Measurements from ENCODE around the gene MRPL50. TPM values are rescaled to one million over a fixed set of nuclear protein-coding genes. Genes with fewer than 3 reads are reported as not detected.

MRPL50 gene
- total RNA-seq, 1 experiment from 2014 or later = 19.6 TPM

DNA sequence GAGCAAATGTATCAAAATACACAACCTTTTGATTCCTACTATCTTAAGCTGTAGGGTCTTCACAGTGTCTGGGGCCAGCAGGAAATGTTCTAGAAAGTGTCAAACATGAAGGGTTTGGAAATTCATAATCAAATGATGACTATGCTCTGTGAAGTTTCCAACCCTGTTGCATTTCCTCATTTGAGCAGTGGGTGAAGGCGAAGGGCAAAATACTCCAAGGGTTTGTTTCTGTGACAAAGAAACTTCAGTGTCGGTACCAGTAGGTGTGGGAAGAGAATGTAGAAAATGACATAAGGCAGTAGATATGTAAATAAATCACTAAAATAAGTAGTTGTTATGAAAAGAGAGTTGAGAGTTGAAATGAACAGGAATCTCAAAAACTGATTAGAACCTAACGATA, 36.6 kb upstream of the MRPL50 start:
- POLR2A ChIA-PET = no interaction called here
- peaks cover 5% of the 10 kb centered on the region for H3K27me3 Mint-ChIP-seq (ENCODE audit: low read depth)
- TF ChIP-seq, protein P1, sequence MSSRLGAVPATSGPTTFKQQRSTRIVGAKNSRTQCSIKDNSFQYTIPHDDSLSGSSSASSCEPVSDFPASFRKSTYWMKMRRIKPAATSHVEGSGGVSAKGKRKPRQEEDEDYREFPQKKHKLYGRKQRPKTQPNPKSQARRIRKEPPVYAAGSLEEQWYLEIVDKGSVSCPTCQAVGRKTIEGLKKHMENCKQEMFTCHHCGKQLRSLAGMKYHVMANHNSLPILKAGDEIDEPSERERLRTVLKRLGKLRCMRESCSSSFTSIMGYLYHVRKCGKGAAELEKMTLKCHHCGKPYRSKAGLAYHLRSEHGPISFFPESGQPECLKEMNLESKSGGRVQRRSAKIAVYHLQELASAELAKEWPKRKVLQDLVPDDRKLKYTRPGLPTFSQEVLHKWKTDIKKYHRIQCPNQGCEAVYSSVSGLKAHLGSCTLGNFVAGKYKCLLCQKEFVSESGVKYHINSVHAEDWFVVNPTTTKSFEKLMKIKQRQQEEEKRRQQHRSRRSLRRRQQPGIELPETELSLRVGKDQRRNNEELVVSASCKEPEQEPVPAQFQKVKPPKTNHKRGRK (CRISPR knock-in tag; IDR thresholded peaks at IDR 0.05; ENCODE audit: borderline replicate concordance) = no peak
- TF ChIP-seq MXD4 (CRISPR knock-in tag; IDR thresholded peaks at IDR 0.05; ENCODE audit: borderline replicate concordance) = no peak
- TF ChIP-seq FOXP1 (CRISPR knock-in tag; IDR thresholded peaks at IDR 0.05; ENCODE audit: borderline replicate concordance) = no peak
- no peak for TF ChIP-seq ZNF423 (CRISPR knock-in tag; IDR thresholded peaks at IDR 0.05)
- TF ChIP-seq ZNF317 (CRISPR knock-in tag; IDR thresholded peaks at IDR 0.05; ENCODE audit: borderline replicate concordance, low read depth) = no peak
- TF ChIP-seq EMX1 (CRISPR knock-in tag; IDR thresholded peaks at IDR 0.05) = no peak
- no peak for TF ChIP-seq ZNF396 (CRISPR knock-in tag; IDR thresholded peaks at IDR 0.05; ENCODE audit: borderline replicate concordance)
- TF ChIP-seq, protein P2, sequence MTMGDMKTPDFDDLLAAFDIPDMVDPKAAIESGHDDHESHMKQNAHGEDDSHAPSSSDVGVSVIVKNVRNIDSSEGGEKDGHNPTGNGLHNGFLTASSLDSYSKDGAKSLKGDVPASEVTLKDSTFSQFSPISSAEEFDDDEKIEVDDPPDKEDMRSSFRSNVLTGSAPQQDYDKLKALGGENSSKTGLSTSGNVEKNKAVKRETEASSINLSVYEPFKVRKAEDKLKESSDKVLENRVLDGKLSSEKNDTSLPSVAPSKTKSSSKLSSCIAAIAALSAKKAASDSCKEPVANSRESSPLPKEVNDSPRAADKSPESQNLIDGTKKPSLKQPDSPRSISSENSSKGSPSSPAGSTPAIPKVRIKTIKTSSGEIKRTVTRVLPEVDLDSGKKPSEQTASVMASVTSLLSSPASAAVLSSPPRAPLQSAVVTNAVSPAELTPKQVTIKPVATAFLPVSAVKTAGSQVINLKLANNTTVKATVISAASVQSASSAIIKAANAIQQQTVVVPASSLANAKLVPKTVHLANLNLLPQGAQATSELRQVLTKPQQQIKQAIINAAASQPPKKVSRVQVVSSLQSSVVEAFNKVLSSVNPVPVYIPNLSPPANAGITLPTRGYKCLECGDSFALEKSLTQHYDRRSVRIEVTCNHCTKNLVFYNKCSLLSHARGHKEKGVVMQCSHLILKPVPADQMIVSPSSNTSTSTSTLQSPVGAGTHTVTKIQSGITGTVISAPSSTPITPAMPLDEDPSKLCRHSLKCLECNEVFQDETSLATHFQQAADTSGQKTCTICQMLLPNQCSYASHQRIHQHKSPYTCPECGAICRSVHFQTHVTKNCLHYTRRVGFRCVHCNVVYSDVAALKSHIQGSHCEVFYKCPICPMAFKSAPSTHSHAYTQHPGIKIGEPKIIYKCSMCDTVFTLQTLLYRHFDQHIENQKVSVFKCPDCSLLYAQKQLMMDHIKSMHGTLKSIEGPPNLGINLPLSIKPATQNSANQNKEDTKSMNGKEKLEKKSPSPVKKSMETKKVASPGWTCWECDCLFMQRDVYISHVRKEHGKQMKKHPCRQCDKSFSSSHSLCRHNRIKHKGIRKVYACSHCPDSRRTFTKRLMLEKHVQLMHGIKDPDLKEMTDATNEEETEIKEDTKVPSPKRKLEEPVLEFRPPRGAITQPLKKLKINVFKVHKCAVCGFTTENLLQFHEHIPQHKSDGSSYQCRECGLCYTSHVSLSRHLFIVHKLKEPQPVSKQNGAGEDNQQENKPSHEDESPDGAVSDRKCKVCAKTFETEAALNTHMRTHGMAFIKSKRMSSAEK (CRISPR knock-in tag; IDR thresholded peaks at IDR 0.05; ENCODE audit: borderline replicate concordance) = no peak
- TF ChIP-seq, protein P3, sequence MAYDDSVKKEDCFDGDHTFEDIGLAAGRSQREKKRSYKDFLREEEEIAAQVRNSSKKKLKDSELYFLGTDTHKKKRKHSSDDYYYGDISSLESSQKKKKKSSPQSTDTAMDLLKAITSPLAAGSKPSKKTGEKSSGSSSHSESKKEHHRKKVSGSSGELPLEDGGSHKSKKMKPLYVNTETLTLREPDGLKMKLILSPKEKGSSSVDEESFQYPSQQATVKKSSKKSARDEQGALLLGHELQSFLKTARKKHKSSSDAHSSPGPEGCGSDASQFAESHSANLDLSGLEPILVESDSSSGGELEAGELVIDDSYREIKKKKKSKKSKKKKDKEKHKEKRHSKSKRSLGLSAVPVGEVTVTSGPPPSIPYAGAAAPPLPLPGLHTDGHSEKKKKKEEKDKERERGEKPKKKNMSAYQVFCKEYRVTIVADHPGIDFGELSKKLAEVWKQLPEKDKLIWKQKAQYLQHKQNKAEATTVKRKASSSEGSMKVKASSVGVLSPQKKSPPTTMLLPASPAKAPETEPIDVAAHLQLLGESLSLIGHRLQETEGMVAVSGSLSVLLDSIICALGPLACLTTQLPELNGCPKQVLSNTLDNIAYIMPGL (CRISPR knock-in tag; IDR thresholded peaks at IDR 0.05) = no peak
- no peak for ATAC-seq
- CTCF ChIA-PET = interaction anchor here (1.5 kb wide), 1 partner anchor 14 kb away, joined by 6 read pairs; no protein-coding TSS in a partner anchor
- H3K4me1 Mint-ChIP-seq = no peaks in the 10 kb centered on the region
- H3K4me3 Mint-ChIP-seq = no peak overlapping the region
- DNase-seq (ENCODE audit: low spot score) = no peak
- no peaks in the 10 kb centered on the region for H3K36me3 Mint-ChIP-seq
- H3K27ac Mint-ChIP-seq = no peak overlapping the region
- no peaks in the 10 kb centered on the region for H3K9me3 Mint-ChIP-seq

DNA sequence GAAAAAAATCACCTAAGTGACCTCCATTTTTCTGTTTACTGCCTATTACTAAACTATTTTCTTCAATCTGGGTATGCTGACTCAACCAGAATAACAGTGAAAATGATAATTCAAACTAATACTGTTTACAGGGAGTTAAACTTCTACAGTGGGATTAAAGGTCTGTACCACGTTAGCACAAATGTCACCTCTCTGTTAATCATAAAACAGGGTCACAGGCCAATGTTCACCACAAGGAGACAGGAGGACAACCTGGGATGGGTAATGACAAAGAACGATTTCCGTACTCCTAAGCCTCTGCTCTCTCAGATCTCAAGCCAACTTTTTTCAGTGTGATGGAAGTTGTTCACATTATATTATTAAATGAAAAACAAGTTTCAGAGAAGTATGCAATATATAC, 34.8 kb upstream of the MRPL50 start:
- peaks cover 3% of the 10 kb centered on the region; the same call in 1 of the 2 replicates for H3K4me1 Mint-ChIP-seq
- H3K9me3 Mint-ChIP-seq = no peaks in the 10 kb centered on the region
- ChIA-PET POLR2A (no interaction called here), CTCF (interaction anchor here (2.7 kb wide), 1 partner anchor 16 kb away, joined by 14 read pairs; no protein-coding TSS in a partner anchor)
- no peak overlapping the region for H3K4me3 Mint-ChIP-seq
- no peak overlapping the region for H3K27ac Mint-ChIP-seq
- ATAC-seq = no peak
- peaks cover 5% of the 10 kb centered on the region for H3K27me3 Mint-ChIP-seq (ENCODE audit: low read depth)
- TF ChIP-seq ZNF121 (CRISPR knock-in tag; IDR thresholded peaks at IDR 0.05) (no peak), GABPB1 (CRISPR knock-in tag; IDR thresholded peaks at IDR 0.05) (peak; percentile 25; the same call in 1 of the 2 replicates), ELF4 (CRISPR knock-in tag; IDR thresholded peaks at IDR 0.05; ENCODE audit: low read depth) (no peak)
- TF ChIP-seq, protein P4, sequence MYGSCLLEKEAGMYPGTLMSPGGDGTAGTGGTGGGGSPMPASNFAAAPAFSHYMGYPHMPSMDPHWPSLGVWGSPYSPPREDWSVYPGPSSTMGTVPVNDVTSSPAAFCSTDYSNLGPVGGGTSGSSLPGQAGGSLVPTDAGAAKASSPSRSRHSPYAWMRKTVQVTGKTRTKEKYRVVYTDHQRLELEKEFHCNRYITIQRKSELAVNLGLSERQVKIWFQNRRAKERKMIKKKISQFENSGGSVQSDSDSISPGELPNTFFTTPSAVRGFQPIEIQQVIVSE (CRISPR knock-in tag; IDR thresholded peaks at IDR 0.05; ENCODE audit: borderline replicate concordance) = no peak
- no peak for DNase-seq (ENCODE audit: low spot score)
- H3K36me3 Mint-ChIP-seq = no peaks in the 10 kb centered on the region

DNA sequence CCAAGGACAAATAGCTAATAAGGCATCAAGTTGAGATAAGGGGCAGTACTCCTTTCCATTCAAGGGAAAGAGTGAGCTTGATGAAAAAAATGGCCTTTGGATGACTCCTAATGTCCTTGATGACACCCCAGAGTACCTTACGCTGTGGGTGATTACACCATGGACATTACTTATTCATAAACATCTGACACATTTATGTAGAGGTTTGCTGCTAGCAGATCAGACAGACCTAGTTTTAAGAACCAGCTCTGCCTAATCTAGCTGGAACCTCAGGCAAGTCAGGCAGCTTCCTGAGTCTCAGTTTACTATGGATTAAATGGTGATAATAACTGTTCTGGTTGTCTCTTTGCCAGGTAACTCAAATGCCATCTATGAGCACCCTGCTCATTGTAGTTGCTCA, 34.3 kb upstream of the MRPL50 start:
- no peak for DNase-seq (ENCODE audit: low spot score)
- Mint-ChIP-seq H3K36me3 (no peaks in the 10 kb centered on the region), H3K27ac (no peak overlapping the region), H3K4me1 (peaks cover 3% of the 10 kb centered on the region; the same call in 1 of the 2 replicates), H3K4me3 (no peak overlapping the region), H3K9me3 (no peaks in the 10 kb centered on the region), H3K27me3 (ENCODE audit: low read depth) (peaks cover 5% of the 10 kb centered on the region)
- ChIA-PET POLR2A (no interaction called here), CTCF (interaction anchor here (1.0 to 2.7 kb wide), 2 partner anchors 16 to 26 kb away, joined by 4 to 14 read pairs; no protein-coding TSS in a partner anchor)
- ATAC-seq = no peak
- TF ChIP-seq, protein P5, sequence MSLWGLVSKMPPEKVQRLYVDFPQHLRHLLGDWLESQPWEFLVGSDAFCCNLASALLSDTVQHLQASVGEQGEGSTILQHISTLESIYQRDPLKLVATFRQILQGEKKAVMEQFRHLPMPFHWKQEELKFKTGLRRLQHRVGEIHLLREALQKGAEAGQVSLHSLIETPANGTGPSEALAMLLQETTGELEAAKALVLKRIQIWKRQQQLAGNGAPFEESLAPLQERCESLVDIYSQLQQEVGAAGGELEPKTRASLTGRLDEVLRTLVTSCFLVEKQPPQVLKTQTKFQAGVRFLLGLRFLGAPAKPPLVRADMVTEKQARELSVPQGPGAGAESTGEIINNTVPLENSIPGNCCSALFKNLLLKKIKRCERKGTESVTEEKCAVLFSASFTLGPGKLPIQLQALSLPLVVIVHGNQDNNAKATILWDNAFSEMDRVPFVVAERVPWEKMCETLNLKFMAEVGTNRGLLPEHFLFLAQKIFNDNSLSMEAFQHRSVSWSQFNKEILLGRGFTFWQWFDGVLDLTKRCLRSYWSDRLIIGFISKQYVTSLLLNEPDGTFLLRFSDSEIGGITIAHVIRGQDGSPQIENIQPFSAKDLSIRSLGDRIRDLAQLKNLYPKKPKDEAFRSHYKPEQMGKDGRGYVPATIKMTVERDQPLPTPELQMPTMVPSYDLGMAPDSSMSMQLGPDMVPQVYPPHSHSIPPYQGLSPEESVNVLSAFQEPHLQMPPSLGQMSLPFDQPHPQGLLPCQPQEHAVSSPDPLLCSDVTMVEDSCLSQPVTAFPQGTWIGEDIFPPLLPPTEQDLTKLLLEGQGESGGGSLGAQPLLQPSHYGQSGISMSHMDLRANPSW (CRISPR knock-in tag; conservative IDR thresholded peaks at IDR 0.05; ENCODE audit: low read depth) = no peak
- no peak for TF ChIP-seq NR1H2 (CRISPR knock-in tag; IDR thresholded peaks at IDR 0.05)
- TF ChIP-seq, protein P2 (CRISPR knock-in tag; IDR thresholded peaks at IDR 0.05; ENCODE audit: borderline replicate concordance) = no peak
- TF ChIP-seq ESRRA (CRISPR knock-in tag; IDR thresholded peaks at IDR 0.05; ENCODE audit: borderline replicate concordance) = no peak
